DMS53 (cell line): ENCODE measurements around the gene MUCL3.
"Not testable (repeated sequence)": the region's sequence is repeated elsewhere in the genome, so short reads cannot be mapped to it uniquely, and the experiment has no call there.

Source experiments
- DNase-seq: peaks from one replicate; lab custom pipeline; 2025; lab: John Stamatoyannopoulos, UW

Gene MUCL3

DNA sequence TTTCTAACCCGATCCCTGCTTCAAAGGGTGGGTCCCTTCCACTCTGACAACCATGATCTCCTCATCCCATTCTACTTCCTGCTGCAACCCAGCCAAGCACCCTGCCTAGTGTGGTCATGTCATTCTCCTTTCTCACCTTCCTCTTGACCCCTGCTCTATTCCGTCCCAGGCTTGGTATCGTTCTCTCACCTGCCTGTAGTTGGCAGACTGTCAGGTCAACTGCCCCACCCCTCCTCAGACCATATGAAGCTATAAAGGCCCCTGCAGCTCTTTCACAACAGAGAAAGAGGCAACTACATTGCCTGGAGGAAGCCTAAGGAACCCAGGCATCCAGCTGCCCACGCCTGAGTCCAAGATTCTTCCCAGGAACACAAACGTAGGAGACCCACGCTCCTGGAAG, 42.7 kb downstream of the MUCL3 start, which contains the start of gene MUC21:
Gene MUC21 (plus strand): TSS at position 280 of the 400 bp plus-strand sequence. CDS start 241 bp downstream, outside the sequence.
- DNase-seq, result no peak

DNA sequence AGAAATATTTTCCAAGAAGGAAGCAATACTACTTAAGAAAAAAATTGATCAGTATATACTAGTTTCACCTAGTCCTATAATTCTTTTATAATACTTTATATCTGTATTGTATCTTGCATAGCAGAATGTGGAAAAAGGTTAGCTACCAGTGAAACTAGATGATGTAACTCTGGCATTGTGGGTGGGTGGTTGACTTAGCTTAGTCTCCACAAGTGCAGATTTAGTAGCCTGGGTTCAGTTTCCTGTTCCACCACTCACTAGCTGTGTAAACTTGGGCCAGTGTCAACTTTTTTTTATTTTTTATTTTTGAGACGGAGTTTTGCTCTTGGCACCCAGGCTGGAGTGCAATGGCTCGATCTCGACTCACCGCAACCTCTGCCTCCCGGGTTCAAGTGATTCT, 44.7 kb downstream of the MUCL3 start:
- DNase-seq, result peak; percentile 17

DNA sequence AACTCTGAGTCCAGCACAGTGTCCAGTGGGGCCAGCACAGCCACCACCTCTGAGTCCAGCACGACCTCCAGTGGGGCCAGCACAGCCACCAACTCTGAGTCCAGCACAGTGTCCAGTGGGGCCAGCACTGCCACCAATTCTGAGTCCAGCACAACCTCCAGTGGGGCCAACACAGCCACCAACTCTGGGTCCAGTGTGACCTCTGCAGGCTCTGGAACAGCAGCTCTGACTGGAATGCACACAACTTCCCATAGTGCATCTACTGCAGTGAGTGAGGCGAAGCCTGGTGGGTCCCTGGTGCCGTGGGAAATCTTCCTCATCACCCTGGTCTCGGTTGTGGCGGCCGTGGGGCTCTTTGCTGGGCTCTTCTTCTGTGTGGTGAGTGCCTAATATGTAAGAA, 46.5 kb downstream of the MUCL3 start:
- DNase-seq, result no peak

DNA sequence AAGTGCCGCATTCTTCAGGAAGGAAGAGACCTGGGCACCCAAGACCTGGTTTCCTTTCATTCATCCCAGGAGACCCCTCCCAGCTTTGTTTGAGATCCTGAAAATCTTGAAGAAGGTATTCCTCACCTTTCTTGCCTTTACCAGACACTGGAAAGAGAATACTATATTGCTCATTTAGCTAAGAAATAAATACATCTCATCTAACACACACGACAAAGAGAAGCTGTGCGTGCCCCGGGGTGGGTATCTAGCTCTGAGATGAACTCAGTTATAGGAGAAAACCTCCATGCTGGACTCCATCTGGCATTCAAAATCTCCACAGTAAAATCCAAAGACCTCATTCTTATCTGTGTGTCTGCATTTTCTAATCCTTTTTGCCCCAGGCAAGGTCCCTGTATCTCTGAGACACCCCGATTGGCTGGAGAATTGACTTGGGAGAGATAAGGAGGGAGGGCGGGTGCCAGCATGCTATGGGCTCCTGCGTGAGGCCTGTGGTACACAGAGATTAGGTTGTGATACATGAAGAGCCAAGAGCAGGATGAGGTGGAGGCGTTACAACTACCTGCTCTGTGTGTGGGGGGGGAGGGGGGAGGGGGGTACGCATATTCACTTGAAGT, 47.5 kb downstream of the MUCL3 start:
- no peak for DNase-seq

DNA sequence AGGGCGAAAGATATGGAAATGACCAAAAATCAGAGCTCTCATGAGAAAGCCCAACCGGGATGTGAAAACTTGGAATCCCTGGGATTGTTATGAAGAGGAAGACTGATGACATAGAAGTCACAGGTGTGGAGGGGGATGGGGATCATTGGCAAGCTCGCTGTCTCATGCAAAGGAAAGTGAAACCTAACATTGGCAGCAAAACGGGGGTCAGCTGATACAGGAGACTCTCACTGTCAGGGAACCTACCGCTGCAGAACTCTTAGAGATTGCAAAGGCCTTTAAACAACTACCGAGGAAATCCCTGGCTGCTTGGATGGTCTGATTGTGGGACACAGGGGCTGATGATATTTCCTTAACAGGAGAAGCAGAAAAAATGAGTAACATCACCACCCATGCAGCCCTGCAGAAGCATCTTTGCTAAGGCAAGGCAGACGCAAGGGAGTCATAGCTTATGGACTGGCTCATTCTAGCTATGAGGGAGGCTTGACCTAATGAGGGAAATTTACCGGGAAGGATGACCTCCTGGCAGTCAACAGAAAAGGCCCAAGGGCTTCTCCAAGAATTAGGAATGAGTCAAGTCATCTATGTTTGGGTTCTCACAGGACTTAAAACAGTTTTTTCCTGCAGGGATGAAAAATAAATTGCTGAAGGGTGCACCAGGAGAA, 49.8 kb downstream of the MUCL3 start:
- DNase-seq, result peak; percentile 35

DNA sequence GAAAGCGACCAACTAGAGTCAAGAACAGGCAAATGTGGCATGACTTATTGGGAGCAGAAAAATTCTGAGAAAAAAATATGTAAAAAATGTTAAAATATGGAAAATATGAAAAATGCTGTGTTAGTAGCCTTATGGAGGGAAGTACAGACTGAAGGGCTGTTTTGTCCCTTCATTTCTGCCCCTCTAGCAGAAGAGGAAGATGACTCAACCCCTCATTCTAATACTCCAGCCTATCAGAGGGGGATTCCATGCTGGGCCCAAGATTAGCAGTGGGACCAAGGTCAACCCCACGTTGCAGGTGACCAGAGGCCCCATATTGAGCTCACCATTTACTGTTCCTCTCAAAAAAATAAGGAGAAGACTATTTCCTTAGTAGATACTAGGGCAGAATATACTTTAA, 51.1 kb downstream of the MUCL3 start:
- no peak for DNase-seq

DNA sequence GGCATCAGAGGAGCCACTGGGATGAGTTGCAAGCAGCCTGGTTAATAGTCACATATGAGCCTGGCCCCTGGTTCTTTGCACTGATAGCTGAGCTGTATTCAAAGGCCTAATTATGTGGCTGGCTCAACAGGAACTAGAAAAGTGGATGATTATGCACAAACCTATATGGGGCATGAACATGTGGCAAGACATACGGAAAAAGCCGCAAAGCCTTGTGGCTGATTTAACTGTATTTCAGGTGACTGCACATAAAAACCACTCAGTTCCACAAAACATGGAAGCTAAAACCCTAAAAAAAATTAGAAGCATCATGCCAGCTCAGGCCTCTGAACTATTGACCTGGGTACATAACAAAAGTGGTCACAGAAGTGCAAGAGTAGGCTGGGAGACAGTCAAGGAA, 56.5 kb downstream of the MUCL3 start:
- DNase-seq, result no peak

DNA sequence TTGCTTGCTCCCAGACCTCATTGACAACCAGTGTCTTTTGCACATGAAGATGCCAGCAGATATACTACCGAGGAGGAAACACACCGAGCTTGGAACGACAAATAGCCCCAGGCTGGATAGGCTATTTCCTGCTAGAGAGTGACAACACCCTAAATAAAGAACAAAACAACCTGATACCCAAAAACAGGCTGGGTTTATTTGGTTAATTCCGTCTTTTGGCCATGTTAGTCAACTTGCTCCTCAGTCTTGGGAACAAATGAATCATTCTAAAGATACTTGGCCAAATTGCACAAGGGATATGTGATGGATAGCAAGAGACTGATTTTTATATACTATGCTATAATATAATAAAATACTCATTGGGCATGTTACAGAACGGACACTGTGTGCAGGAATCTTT, 58.0 kb downstream of the MUCL3 start:
- DNase-seq, result no peak

DNA sequence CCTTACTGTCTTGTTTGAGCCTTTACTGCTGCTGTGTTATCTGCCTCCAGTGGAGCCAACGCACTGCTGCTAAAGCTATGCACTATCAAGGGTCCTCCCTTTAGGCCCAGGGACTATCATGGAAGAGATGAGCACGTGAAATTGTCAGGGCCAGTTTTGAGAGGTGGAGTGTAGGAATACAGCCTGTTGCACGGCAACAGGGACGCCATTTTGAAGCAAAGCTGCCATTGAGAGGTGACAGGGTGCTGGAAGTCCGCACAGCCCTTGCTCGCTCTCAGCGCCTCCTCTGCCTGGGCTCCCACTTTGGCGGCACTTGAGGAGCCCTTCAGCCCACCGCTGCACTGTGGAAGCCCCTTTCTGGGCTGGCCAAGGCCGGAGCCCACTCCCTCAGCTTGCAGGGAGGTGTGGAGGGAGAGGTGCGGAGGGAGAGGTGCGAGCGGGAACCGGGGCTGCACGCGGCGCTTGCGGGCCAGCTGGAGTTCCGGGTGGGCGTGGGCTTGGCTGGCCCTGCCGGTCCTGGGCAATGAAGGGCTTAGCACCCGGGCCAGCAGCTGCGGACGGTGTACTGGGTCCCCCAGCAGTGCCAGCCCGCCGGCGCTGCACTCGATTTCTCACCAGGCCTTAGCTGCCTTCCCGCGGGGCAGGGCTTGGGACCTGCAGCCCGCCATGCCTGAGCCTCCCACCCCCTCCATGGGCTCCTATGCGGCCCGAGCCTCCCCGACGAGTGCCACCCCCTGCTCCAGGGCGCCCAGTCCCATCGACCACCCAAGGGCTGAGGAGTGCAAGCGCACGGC, 59.5 kb downstream of the MUCL3 start:
- not testable (repeated sequence) for DNase-seq

DNA sequence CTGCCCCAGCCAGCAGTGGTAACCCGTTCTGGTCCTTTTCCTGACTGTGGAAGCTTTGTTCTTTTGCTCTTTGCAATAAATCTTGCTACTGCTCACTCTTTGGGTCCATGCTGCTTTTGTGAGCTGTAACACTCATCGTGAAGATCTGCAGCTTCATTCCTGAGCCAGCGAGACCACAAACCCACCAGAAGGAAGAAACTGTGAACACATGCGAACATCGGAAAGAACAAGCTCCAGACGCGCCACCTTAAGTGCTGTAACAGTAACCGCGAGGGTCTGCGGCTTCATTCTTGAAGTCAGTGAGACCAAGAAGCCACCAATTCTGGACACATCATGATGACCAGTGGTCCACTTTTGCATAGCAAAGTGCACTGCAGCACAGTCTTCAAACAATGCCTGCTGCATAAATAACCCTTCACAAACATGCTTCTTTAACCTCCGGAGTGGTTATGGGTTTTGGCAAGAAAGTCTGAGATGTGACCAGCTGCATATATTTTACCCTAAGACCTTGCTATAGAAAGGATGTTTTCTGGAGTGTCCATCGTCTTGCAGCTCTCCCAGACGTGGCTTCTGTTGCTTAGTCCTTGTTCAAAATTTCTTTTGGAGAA, 60.6 kb downstream of the MUCL3 start:
- DNase-seq, result no peak

DNA sequence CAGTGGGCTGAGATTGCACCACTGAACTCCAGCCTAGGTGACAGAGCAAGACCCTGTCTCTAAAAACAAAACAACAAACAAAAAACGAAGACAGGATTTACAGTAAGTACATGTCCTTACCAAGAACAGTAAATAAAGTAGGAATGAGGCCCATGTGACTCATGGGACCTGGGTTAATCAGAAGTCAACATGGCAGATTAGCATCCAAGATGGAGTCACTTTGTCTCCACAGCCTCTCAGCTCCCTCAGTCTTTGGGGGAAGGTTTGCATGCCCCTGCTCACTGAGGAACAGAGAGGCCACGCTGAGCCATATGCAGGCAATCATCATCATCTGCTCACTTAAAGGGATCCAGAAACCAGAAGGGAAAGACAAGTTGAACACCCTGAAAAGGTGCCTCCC, 61.7 kb downstream of the MUCL3 start:
- DNase-seq, result no peak
